Gastrocnemius medialis (tissue), 4 donors: Measurements from ENCODE around the gene C20orf96.

Experiments used
- POLR2A ChIP-seq, 2 donors: fragments of 450-650 bp; IDR thresholded peaks; one replicate each; pipeline ENCODE4 v1.6.1; 2017; ENCODE audit warnings: antibody characterized with exemption in 2 of 2, mild to moderate bottlenecking in 2 of 2, moderate library complexity in 2 of 2
- TF ChIP-seq, protein P1 (sequence below), 5 experiments: fragments of 450-650 bp in 3 of 5; fragments of 200-600 bp in 2 of 5; sonication (generic) in 2 of 5; IDR thresholded peaks in 4 of 5; conservative IDR thresholded peaks in 1 of 5; 1 replicate in 4 of 5; 2 replicates in 1 of 5; pipeline ENCODE4 v1.5.1; 2016 to 2019; ENCODE audit warnings: antibody characterized with exemption in 5 of 5, mild to moderate bottlenecking in 3 of 5, moderate library complexity in 3 of 5

DNA sequence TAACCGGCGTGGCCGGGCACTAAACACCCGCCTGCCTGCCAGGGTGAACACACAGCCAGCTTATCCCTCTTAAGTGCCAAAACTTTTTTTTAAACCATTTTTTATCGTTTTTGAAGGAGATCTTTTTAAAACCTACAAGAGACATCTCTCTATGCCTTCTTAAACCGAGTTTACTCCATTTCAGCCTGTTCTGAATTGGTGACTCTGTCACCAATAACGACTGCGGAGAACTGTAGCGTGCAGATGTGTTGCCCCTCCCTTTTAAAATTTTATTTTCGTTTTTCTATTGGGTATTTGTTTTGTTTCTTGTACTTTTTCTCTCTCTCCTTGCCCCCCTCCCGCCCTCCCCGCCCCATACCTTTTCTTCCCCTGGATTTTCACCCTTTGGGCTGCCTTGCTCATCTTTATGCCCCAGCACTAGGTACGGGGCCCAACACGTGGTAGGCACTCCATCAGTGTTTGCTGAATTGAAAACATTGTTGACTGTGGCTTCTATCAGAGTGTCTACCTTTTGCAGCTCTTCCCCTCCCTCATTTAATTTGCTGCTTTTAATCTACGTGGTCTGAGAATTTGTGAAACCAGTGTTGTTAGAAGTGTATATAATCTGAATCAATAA, 8.3 kb upstream of the C20orf96 start:
- TF ChIP-seq POLR2A (IDR thresholded peaks at IDR 0.05) = no peak
- TF ChIP-seq, protein P1, sequence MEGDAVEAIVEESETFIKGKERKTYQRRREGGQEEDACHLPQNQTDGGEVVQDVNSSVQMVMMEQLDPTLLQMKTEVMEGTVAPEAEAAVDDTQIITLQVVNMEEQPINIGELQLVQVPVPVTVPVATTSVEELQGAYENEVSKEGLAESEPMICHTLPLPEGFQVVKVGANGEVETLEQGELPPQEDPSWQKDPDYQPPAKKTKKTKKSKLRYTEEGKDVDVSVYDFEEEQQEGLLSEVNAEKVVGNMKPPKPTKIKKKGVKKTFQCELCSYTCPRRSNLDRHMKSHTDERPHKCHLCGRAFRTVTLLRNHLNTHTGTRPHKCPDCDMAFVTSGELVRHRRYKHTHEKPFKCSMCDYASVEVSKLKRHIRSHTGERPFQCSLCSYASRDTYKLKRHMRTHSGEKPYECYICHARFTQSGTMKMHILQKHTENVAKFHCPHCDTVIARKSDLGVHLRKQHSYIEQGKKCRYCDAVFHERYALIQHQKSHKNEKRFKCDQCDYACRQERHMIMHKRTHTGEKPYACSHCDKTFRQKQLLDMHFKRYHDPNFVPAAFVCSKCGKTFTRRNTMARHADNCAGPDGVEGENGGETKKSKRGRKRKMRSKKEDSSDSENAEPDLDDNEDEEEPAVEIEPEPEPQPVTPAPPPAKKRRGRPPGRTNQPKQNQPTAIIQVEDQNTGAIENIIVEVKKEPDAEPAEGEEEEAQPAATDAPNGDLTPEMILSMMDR (IDR thresholded peaks at IDR 0.05 in 4 of 5, conservative IDR thresholded peaks at IDR 0.05 in 1 of 5) = no peak
